HG02852 (cell line): Measurements from ENCODE around the gene ZSWIM9.

Experiments used
- ATAC-seq: cut with Tn5 transposase; IDR thresholded peaks from one replicate; pipeline ENCODE4 v1.9.1; 2021; ENCODE audit warnings: mild to moderate bottlenecking, moderate library complexity; ENCODE audit not compliant: unreplicated experiment

The ZSWIM9 gene

GRCh38 chr19:48169939-48170803, at the start of gene ZSWIM9, which contains the start of gene LIG1:
Gene ZSWIM9 (plus strand): TSS chr19:48170680. CDS start chr19:48171803, 1,123 bp downstream.
Gene LIG1 (minus strand): TSS chr19:48170344. CDS start chr19:48165566, 4,778 bp downstream.
- peak; percentile 75 for ATAC-seq

- no peak for ATAC-seq
Observed at GRCh38 chr19:48121066-48121465, 49.4 kb upstream of the ZSWIM9 start.

DNA sequence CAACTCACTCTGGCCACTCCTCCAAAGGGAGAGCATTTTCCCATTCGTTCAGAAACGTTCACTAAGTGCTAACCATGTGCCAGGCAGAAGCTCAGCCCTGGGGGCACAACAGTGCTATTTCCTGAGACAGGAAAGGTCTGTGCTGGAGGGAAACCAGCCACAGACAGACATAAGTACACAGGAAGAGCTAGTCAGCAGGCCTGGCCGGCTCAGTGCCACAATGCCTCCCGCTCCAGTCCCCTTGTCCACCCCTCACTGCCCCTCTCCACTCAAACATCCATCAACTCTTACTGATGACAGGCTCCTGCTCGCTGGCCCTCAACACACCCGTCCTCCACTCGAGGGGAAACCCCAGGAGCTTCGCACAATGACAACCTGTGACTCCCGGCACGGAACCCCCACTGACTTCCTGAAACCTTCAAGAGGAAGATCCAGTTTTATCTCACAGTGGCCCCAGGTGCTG, 48.5 kb upstream of the ZSWIM9 start:
- ATAC-seq: no peak

DNA sequence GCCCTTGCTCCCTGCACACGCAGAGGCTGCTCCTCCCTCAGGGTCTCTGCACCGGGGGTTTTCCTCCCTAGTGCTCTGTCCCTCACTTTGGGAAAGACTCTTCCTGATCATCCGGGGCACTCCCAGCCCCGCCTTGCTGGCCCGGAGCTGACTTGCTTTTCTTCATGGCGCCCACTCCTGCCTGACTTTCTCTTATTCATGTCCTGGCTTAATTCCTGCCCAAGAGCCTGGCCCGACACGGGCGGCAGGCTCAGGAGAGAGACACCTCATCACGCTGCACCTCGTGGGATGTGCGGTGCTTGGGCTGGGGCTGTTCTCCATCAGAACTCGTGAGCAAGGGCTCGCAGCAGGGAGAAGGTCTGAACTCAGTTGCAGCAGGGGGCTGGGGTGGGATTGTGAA, 48.1 kb upstream of the ZSWIM9 start:
- no peak for ATAC-seq

GRCh38 chr19:48123907-48124651, 46.4 kb upstream of the ZSWIM9 start:
- ATAC-seq: no peak

DNA sequence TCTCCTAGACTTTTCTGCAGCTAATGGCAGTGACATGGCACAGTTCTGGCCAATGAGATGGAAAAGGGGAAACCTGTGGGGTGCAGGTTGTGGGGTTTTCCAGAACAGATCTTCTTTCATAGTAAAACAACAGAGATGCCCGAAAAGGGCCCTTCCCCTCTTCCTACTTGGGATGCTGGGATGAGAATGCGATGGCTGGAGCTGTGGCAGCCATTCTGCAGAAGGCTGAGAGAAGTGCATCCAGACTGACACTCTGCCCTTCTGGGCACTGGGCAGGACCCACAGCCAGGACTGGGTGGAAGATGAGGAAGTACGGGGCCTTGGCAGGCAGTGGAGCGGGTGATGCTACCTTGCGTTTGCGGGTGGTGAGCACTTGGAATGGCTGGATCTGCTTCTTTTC, 42.9 kb upstream of the ZSWIM9 start:
- no peak for ATAC-seq

GRCh38 chr19:48133094-48133493, 37.4 kb upstream of the ZSWIM9 start:
- ATAC-seq: no peak

- no peak for ATAC-seq
Observed at GRCh38 chr19:48135411-48135810, 35.1 kb upstream of the ZSWIM9 start.

- no peak for ATAC-seq
Observed at GRCh38 chr19:48136547-48136946, 33.9 kb upstream of the ZSWIM9 start.

- ATAC-seq: no peak
Observed at GRCh38 chr19:48137411-48137810, 33.1 kb upstream of the ZSWIM9 start.

GRCh38 chr19:48139053-48139452, 31.4 kb upstream of the ZSWIM9 start:
- no peak for ATAC-seq

GRCh38 chr19:48147597-48148175, 22.8 kb upstream of the ZSWIM9 start:
- no peak for ATAC-seq

GRCh38 chr19:48148576-48148975, 21.9 kb upstream of the ZSWIM9 start:
- ATAC-seq: no peak

DNA sequence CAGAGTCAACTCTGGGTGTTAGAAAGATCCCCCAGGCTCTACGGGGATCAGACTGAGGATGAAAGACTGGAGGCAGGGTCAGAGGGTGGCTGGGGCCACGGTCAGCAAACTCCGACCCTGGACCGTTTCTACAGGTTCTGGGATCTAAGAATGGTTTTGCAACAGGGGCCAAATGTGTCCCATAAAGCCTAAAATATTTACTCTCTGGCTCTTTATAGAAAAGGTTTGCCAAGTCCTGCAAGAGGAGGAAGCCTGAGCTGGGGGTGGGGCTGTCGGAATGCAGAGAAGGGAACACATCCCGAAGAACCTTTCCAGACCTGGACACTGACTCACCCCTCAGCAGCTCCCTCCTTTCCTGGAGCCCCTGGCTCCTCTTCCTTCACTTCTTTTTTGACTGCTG, 21.1 kb upstream of the ZSWIM9 start:
- no peak for ATAC-seq

DNA sequence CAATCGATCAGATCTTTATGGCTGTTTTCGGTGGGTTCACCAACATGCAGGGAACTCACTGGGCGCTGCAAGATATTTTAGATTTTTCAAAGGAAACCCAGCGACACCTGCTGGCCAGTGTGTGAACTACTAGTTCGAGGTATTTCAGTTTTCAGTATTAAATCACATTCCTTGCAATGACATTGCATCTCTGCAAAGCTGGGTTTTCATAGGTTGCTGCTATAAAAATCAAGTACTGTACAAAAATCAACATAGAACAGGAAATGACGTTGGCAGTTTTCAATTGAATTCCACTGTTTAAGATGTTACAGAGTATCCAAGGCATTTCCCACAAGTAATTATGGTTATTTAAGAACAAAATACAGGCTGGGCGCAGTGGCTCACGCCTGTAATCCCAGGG, 17.9 kb upstream of the ZSWIM9 start:
- ATAC-seq: no peak

- ATAC-seq: no peak
Observed at GRCh38 chr19:48154003-48154402, 16.5 kb upstream of the ZSWIM9 start.

- ATAC-seq: no peak
Observed at GRCh38 chr19:48158210-48158790, 12.2 kb upstream of the ZSWIM9 start.

DNA sequence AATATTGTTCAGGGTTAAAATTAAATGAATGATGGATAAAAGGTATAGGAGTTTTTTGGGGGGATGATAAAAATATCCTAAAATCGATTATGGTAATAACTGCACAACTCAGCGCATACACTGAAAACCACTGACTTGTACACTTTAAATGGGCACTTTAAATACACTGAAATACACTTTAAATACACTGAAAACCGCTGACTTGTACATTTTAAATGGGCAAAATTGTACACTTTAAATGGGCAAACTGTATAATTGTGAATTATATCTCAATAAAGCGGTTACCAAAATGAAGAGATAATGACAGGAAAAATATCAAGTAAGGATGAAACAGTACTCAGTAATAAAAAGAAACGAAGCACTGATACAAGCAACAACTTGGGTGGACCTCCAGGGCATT, 1.8 kb upstream of the ZSWIM9 start:
- no peak for ATAC-seq

- ATAC-seq: peak; percentile 11
Observed at GRCh38 chr19:48169578-48169938, 922 bp upstream of the ZSWIM9 start.

- no peak for ATAC-seq
Observed at GRCh38 chr19:48170817-48171347, 402 bp downstream of the ZSWIM9 start.

- no peak for ATAC-seq
Observed at GRCh38 chr19:48171710-48172109, 1.2 kb downstream of the ZSWIM9 start.
